GM12865 (cell line): ENCODE data around the gene RCC1.
A peak's percentile ranks its signal among the peaks of the same experiment; 100 is the strongest.
"Not testable (repeated sequence)": the region's sequence is repeated elsewhere in the genome, so short reads cannot be mapped to it uniquely, and the experiment has no call there.

Experiments used
- DNase-seq: peaks from one replicate; pipeline ENCODE4 v3.0.0; 2010; ENCODE audit warnings: low read depth
- H3K4me3 ChIP-seq: 2 replicates; pipeline ENCODE4 v1.5.1; 2011; ENCODE audit warnings: mild to moderate bottlenecking, low read depth, low read length, control low read depth
- CTCF ChIP-seq: IDR thresholded peaks from 2 replicates; pipeline ENCODE4 v1.5.1; 2011; ENCODE audit warnings: low read length, control low read depth, low read depth, inconsistent platforms; ENCODE audit not compliant: insufficient read depth; ENCODE audit errors: missing control alignments

RCC1 gene

GRCh38 chr1:28505406-28506187 lies at the start of gene RCC1:
Gene RCC1 (plus strand): TSS chr1:28506043. CDS start chr1:28529867, 23,824 bp downstream.
- no peak for TF ChIP-seq CTCF
- H3K4me3 ChIP-seq: peak within 1 kb of the TSS; percentile 80
- DNase-seq: peak; percentile 99

- DNase-seq: peak; percentile 22
- no peak overlapping the region for H3K4me3 ChIP-seq
- no peak for TF ChIP-seq CTCF
Observed at GRCh38 chr1:28456078-28456477, 49.8 kb upstream of the RCC1 start.

GRCh38 chr1:28457678-28458077 lies 48.2 kb upstream of the RCC1 start:
- TF ChIP-seq CTCF: no peak
- H3K4me3 ChIP-seq: no peak overlapping the region
- no peak for DNase-seq

DNA sequence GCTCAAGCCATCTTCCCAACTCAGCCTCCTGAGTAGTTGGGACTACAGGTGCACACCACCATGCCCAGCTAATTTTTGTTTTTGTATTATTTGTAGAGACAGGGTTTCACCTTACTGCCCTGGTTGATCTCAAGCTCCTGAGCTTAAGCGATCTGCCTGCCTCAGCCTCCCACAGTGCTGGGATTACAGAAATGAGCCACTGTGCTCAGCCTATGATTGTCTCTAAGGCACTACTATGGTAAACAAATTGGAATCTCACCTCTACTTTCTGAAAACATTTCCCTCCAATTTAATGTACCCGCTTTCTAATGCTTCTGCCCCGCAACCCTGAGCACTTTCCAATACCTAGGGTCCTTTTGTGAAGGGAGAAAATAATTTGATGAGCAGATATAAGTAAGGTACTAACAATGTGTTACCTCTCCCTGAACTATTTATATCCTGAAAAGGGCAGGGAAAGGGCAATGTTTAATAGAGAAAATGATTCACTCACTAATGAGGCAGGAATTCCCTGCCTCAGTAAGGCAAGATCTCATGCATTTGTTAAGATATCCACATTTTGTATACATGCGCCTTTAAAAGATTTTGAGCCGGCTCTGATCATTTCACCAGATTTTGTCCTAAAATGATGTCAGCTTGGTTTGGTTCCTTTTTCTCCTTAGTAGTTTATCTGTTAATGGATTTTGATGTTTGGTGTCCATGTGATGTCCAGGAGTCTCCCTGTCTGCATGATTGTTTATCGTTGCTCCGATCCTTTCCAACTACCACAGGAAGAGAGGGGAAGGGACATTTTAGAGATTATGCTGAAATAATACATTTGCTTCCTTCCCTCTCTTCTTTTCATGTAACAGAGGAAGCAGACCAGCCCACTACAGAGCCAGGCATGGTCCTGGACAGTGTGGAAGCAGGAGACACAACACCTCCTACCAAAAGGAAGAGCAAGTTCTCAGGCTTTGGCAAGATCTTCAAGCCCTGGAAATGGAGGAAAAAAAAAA lies 47.3 kb upstream of the RCC1 start:
- no peak for TF ChIP-seq CTCF
- no peak overlapping the region for H3K4me3 ChIP-seq
- DNase-seq: no peak

DNA sequence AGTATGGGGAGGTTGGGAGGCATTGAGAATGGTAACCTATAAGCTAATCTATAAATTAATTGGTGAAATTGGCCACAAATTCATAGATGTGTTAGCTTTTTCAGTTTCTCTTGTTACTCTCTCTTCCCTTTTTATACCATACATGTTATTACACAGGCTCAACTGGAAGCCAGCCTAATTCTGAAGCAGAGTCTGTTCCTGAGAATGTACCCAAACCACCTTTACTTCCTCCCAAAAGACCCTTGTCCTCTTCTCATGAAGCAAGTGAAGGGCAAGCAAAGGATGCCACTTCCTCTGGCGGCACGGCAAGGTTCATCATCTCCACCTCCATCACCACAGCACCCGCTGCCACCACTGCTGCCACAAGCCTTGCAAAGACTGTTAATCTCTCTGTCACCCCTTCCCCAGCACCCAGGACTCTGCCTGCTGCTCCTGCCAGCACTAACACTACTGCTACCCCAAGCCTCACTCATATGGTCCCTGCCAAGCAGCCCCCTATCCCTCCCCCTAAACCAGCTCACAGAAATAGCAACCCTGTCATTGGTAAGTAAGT lies 39.5 kb upstream of the RCC1 start:
- no peak overlapping the region for H3K4me3 ChIP-seq
- no peak for TF ChIP-seq CTCF
- no peak for DNase-seq

GRCh38 chr1:28470146-28470545 lies 35.7 kb upstream of the RCC1 start:
- DNase-seq: no peak
- TF ChIP-seq CTCF: no peak
- no peak overlapping the region for H3K4me3 ChIP-seq

DNA sequence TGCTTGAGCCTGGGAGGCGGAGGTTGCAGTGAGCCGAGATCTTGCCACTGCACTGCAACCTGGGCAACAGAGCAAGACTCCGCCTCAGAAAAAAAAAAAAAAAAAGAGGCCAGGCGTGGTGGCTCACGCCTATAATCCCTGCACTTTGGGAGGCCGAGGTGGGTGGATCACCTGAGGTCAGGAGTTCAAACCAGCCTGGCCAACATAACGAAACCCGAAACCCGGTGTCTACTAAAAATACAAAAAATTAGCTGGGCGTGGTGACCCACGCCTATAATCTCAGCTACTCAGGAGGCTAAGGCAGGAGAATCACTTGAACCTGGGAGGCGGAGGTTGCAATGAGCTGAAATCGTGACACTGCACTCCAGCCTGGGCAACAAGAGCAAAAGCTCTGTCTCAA lies 26.3 kb upstream of the RCC1 start:
- H3K4me3 ChIP-seq, DNase-seq: not testable (repeated sequence)
